GM12872 (cell line): ENCODE measurements around the gene YPEL4.

Experiments used
- CTCF ChIP-seq: IDR thresholded peaks from 3 replicates; pipeline ENCODE4 v1.5.1; 2011; ENCODE audit warnings: low read depth, mild to moderate bottlenecking, low read length, moderate library complexity; ENCODE audit not compliant: insufficient read depth

YPEL4 gene

GRCh38 chr11:57635246-57635645 is 14.5 kb downstream of the YPEL4 start:
- TF ChIP-seq CTCF, result no peak

GRCh38 chr11:57634311-57634710 is 15.4 kb downstream of the YPEL4 start:
- TF ChIP-seq CTCF, result no peak

- no peak for TF ChIP-seq CTCF
These were observed 16.2 kb downstream of the YPEL4 start for GRCh38 chr11:57633394-57634070.

- no peak for TF ChIP-seq CTCF
These were observed 17.6 kb downstream of the YPEL4 start for GRCh38 chr11:57632116-57632515.

- no peak for TF ChIP-seq CTCF
These were observed 19.5 kb downstream of the YPEL4 start for GRCh38 chr11:57630171-57630570.

- no peak for TF ChIP-seq CTCF
These were observed 22.8 kb downstream of the YPEL4 start for GRCh38 chr11:57626895-57627294.

GRCh38 chr11:57624864-57625263 is 24.8 kb downstream of the YPEL4 start:
- no peak for TF ChIP-seq CTCF
